ENCODE measurements around the gene TMEM221. TPM values are rescaled to one million over a fixed set of nuclear protein-coding genes. Genes with fewer than 3 reads are reported as not detected.

The TMEM221 gene
- total and polyA plus RNA-seq, 10 of the 15 experiments (the other 5 are each of a cell fraction or from before 2014, with no cell fraction given) = 0.04 to 0.24 TPM; not detected in 8

- Histone ChIP-seq H3K9ac (ENCODE audit: control insufficient read depth, insufficient read depth, low read length) (no peak overlapping the region), H4K20me1 (ENCODE audit: control insufficient read depth, insufficient read depth) (no peaks in the 10 kb centered on the region; the same call in 1 of the 2 replicates), H3K4me1 (ENCODE audit: control insufficient read depth, insufficient read depth, low read length) (peaks cover 11% of the 10 kb centered on the region), H2AFZ (ENCODE audit: control insufficient read depth, low read depth, low read length) (no peak overlapping the region), H3K27me3 (replicated peaks in 1 of 2; ENCODE audit: control insufficient read depth in 2 of 2, insufficient read depth in 2 of 2, low read length in 1 of 2) (peaks cover 2 to 5% of the 10 kb centered on the region in 2 experiments; a peak in 3 of 4 replicates), H3K4me2 (ENCODE audit: control insufficient read depth, insufficient read depth) (no peak overlapping the region), H3K36me3 (ENCODE audit: control insufficient read depth in 2 of 2, insufficient read depth in 2 of 2, low read length in 1 of 2) (no peaks in the 10 kb centered on the region), H3K27ac (ENCODE audit: control insufficient read depth, insufficient read depth) (no peak overlapping the region), H3K79me2 (ENCODE audit: control insufficient read depth, insufficient read depth, low read length) (no peaks in the 10 kb centered on the region), H3K4me3 (no peak overlapping the region), H3K9me3 (replicated peaks; ENCODE audit: control insufficient read depth, insufficient read depth, low read length) (no peaks in the 10 kb centered on the region; the same call in 2 of the 3 replicates)
- no TSS peak for BruUV-seq (replicated peaks)
- RAD21 ChIA-PET (ENCODE audit: unreplicated experiment) = no interaction called here
- SMC1A ChIA-PET (ENCODE audit: uncharacterized antibody, unreplicated experiment) = no interaction called here
- 27% methylated on average over 4 of the region's 5 CpGs for WGBS (ENCODE audit: insufficient coverage, insufficient replicate concordance, low lambda C conversion rate, missing lambda C conversion rate)
- TF ChIP-seq GABPA (IDR thresholded peaks at IDR 0.05; ENCODE audit: low read depth) (no peak), BHLHE40 (IDR thresholded peaks at IDR 0.05; ENCODE audit: borderline replicate concordance in 1 of 2, low read depth in 2 of 2, low read length in 1 of 2) (no peak), NFXL1 (IDR thresholded peaks at IDR 0.05; ENCODE audit: borderline replicate concordance) (no peak), KAT2A (conservative IDR thresholded peaks at IDR 0.05; ENCODE audit: control insufficient read depth, low read depth, low read length) (no peak), NFYB (IDR thresholded peaks at IDR 0.05; ENCODE audit: insufficient read depth, low read depth, low read length) (no peak), E2F8 (IDR thresholded peaks at IDR 0.05; ENCODE audit: low read depth, partially characterized antibody) (no peak), MEF2A (IDR thresholded peaks at IDR 0.05; ENCODE audit: insufficient read depth, low read depth, low read length) (no peak), BCL11A (IDR thresholded peaks at IDR 0.05; ENCODE audit: low read depth, low read length) (no peak), IKZF2 (IDR thresholded peaks at IDR 0.05) (no peak), PBX3 (IDR thresholded peaks at IDR 0.05; ENCODE audit: insufficient replicate concordance, low read depth, low read length) (no peak), MAX (IDR thresholded peaks at IDR 0.05; ENCODE audit: low read depth, low read length) (no peak), WRNIP1 (IDR thresholded peaks at IDR 0.05; ENCODE audit: borderline replicate concordance, low read depth, low read length) (no peak), KDM1A (IDR thresholded peaks at IDR 0.05; ENCODE audit: borderline replicate concordance) (no peak), ZBTB40 (IDR thresholded peaks at IDR 0.05; ENCODE audit: borderline replicate concordance) (no peak), IRF4 (IDR thresholded peaks at IDR 0.05; ENCODE audit: low read depth, low read length) (no peak), POU2F2 (IDR thresholded peaks at IDR 0.05; ENCODE audit: borderline replicate concordance, low read depth, low read length) (no peak)
- in situ Hi-C loops (cut with MboI) = no loop called here
- DNase-seq (ENCODE audit: low read depth, low spot score) (no peak), FAIRE-seq (no peak), ATAC-seq (no peak)
- CTCF ChIA-PET = interaction anchor here (2.8 kb wide), 1 partner anchor 18 kb away, joined by 12 read pairs; no protein-coding TSS in a partner anchor
- POLR2A ChIA-PET = no interaction called here
- intact Hi-C loops (cut with micrococcal nuclease; ENCODE audit: unreplicated experiment) = loop anchor here (10.0 kb wide), 1 partner anchor 407 kb away; the partner anchor contains the start of gene RPL18A
Observed at GRCh38 chr19:17447704-17448130, 751 bp downstream of the TMEM221 start.
